GM18499 (cell line): ENCODE measurements around the gene ACAD9.
"Not testable (repeated sequence)": the region's sequence is repeated elsewhere in the genome, so short reads cannot be mapped to it uniquely, and the experiment has no call there.

Experiments used
- ATAC-seq: cut with Tn5 transposase; IDR thresholded peaks from one replicate; pipeline ENCODE4 v1.9.1; 2021; ENCODE audit warnings: moderate number of reproducible peaks; ENCODE audit not compliant: insufficient read depth, unreplicated experiment

The ACAD9 gene

DNA sequence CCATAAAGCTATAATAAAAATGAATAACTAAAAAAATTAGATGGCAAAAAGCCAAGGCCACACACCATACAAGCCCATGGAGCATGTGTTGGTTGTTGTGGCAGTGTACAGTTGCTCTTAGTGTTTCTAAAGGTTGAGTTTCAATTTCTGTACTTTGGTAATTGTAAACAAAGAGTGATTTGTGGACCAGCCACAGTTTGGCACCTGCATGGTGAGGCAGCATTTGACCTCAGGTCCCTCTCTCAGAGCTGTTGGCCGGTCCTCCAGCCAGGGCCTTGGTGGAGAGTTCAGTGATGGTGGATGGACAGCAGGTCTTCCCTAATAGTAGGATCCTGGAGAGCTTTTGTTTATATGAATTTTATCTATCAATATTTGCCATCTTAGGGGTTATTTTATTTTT is 5.6 kb downstream of the ACAD9 start:
- no peak for ATAC-seq

DNA sequence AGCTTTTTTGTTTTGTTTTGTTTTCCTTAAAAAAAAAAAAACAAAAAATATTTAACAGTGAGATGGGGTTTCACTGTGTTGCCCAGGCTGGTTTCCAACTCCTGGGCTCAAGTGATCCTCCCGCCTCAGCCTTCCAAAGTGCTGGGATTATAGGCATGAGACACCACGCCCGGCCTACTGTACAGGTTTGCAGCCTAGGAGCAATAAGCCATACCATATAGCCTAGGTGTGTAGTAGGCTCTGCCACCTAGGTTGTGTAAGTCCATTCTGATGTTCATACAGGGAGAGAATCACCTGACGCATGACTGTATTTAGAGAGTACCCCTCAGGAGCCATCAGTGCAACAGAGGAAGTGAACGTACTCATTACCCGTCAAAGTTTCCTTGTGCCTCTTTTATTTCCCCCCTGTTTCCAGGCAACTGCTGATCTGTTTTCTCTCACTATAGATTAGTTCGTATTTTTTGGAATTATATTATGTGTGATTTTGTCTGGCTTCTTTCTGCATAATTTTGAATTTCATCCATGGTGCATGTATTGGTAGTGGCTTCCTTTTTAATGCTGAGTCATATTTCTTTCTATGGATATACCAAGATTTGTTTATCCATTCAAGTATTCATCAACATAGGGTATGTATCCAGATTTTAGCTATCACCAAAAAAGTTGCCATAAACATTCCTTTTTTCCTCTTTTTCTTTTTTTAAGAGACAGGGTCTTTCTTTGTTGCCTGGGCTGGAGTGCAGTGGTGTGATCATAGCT is 9.9 kb downstream of the ACAD9 start:
- ATAC-seq: no peak

DNA sequence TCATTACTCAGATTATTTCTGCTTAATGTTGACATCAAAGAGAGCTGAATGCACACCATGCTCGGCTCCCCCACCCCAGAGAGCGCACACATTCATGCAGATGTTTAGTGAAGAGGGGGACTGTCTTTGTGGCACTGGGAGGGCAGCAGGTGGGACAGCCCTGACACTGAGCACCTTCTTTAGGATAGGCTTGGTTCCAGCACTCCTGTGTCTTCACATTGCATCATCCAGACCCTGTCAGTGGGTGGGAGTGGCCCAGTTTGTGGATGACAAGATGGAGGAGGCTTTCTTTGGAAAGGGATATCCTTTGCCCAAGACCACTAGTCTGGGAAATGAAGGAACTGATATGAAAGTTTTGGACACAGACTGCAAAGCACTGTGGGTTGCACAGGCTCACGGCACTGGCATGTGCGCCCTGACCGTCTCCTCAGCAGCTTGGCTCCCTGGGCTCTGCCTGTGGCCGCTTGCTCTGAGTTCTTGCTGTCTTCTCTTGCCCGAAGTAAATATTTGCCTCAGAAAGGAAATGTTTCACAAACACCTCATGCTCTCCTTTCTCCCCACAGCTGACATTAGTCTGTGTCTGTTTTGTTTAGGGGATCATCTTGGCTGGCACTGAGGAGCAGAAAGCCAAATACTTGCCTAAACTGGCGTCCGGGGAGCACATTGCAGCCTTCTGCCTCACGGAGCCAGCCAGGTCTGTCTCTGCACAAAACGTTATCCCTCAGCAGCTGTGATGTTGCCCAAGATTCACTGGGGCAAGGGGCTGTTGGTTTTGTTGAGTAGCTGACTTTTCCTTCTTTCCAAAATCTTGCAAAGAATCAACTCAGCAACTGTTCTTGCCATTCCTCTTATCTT is 16.6 kb downstream of the ACAD9 start:
- no peak for ATAC-seq

DNA sequence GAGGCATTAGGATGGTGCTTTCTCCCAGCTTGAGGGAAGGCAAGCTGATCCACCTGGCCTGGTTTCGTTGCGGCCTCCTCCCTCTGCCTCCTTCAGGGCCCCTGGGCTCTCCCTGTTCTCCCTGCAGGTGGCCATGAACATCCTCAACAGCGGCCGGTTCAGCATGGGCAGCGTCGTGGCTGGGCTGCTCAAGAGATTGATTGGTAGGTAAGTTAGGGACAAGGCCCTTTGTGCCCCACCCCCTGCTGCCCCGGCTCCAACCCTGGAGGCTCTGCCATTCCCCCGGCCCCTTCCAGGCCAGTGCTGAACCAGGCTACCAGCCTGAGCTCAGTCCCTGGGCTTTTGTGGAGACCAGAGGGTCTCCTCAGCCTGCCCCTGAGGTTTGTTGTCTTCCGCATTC is 23.0 kb downstream of the ACAD9 start:
- no peak for ATAC-seq

DNA sequence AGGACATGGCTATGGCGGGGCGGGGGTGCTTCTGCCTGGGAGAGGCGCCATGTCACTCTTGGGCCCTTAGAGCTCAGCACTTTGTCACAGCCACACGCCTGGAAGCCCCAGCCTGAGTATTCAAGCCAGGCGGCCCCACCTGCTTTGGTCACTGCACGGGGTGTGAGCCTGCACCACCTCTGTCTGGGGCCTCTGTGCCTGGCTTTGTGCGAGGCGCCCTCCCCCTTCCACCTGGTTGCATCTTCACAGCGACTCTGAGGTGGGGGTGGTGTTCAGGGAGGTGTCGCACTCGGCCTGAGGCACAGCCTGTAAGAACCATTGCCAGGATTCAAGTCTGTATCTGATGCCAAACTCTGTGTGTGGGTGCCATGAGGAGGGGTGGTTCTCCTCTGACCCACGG is 24.1 kb downstream of the ACAD9 start:
- ATAC-seq: no peak

DNA sequence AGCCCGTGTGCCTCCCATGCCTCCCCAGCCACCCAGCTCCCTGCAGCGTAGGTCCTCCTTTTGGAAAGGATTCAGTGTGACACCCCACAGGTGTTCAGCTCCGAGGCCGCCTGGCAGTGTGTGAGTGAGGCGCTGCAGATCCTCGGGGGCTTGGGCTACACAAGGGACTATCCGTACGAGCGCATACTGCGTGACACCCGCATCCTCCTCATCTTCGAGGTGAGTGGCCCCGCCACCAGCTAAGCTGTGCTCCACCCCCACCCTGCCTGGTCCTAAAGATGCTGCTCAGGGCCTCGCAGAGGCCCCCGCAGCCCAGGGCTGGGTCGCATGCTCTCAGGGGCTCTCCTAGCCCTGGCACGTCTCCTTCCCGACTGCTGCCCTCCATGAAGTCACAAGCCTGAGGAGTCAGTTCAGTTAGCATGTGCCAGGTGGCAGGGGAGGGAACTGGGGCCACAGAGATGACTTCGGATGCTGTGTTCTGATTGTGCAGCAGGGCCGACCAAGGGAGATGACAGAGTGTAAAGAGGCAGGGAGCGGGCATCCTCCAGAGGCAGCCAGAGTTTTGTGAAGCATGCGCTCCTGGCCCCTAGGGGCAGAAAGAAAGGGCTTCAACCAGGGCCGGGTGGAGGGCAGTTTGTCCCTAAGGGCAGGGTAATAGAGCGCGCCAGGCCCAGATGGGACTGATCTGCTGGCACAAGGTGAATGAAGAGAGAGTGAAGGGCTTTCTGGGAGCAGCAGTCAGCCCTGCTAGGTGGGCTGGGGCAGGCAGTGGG is 26.8 kb downstream of the ACAD9 start:
- ATAC-seq: no peak

DNA sequence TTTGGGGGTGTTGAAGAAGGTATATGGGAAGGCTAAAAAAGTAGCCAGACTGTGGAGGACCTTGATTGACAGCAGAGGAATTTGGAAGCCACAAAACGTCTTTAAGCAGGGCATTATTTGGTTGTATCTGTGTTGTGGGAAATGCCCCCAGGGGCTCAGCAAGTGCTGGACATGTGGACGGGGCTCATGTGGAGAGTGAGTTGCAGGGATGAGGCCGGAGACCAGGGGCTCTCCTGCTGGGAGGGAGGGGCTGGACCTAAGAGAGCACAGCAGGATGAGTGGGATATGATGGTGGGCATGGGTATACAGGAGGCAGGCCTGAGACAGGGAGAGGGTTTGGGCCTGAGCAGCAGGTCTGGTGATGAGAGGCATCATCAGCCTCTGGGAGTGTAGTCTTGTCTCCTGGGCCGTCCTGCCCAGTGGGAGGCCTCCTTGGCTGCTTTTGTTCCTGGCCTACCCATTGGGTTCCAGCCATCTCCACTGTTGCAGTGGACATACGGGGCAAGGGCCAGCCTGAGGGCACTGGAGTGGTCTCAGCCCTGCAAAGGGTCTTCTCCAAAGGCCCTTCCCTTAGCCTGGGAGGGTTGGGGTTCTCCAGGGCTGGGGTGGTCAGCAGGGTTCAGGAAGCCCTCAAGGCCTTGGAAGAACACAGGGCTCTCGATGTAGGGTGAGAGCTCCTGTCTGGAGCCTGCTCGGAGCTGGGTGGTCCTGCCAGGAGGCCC is 27.5 kb downstream of the ACAD9 start:
- no peak for ATAC-seq

DNA sequence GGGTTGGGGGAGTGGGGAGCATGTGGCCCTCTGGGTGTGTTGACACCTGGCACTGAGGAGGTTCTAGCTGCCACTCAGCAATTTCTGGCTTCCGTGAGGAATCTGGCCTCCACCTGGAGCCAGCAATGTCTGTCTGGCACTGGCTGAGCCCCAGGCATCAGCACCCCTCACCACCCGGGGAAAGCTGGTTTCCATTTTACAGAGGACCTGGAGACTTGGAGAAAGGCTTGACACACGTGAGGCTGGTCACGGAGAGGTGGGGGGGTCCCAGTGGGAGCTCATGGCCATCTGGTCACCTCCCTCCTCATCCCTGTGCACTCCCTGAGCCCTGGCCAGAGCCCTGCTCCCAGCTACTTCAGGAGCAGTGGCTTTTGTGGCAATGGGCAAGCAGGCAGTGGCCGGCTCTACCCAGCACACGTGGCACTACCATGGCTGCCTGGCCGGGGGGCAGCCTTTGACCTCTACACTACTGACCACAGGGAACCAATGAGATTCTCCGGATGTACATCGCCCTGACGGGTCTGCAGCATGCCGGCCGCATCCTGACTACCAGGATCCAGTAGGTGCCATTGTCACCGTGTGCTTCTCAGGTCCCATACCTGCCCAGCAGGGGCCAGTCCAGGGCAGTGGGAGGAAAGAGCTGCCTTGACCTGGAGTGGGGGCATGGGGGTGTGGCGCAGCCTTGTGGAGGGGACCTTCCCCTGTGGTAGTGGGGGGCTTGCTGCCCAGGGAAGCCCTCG is 28.5 kb downstream of the ACAD9 start:
- no peak for ATAC-seq

DNA sequence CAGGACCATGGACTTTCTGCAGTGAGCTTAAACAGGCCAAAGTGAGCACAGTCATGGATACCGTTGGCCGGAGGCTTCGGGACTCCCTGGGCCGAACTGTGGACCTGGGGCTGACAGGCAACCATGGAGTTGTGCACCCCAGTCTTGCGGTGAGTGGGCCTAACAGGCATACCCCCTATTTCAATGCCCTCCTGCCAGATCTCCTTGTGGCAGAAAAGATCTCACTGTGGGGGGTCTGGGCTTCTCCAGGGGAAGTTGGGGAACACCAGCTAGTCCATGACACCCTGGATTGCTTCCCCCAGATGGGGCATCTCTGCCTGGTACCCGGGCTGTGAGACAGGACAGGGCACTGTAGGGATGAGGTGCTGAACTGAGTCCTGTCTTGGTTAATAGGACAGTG is 29.5 kb downstream of the ACAD9 start:
- ATAC-seq: no peak

DNA sequence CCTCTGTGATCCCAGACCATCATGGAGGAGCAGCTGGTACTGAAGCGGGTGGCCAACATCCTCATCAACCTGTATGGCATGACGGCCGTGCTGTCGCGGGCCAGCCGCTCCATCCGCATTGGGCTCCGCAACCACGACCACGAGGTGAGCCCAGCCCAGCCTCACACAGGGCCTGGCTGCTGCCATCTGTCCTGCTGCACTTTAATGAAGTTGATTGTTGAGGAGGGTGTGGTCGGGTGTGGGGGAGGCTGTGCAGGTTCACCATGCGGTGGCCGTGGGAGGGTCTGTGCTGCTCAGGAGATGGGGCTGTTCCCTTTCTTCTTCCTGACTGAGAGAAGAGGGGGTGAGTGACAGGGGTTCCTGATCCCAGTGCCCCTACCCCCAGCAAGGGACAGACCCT is 30.6 kb downstream of the ACAD9 start:
- ATAC-seq: no peak

DNA sequence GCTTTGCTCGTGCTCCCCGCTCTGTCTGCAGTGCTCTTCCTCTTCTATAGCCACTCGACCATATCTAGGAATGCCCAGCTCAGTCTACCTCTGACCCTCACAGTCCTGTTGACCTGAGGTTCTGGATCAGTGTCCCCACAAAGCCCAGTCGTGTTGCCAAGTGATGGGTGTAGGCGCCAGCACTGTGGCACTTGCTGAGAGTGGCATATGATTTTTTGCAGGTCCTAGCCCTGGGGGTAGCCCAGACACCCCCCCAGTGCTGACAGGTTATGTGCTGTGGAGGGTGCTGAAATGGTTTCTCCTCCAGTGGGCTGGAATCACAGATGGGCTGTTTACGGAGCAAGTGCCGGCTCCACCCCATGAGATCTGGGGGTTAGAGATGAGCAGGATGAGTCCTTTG is 32.5 kb downstream of the ACAD9 start:
- no peak for ATAC-seq

DNA sequence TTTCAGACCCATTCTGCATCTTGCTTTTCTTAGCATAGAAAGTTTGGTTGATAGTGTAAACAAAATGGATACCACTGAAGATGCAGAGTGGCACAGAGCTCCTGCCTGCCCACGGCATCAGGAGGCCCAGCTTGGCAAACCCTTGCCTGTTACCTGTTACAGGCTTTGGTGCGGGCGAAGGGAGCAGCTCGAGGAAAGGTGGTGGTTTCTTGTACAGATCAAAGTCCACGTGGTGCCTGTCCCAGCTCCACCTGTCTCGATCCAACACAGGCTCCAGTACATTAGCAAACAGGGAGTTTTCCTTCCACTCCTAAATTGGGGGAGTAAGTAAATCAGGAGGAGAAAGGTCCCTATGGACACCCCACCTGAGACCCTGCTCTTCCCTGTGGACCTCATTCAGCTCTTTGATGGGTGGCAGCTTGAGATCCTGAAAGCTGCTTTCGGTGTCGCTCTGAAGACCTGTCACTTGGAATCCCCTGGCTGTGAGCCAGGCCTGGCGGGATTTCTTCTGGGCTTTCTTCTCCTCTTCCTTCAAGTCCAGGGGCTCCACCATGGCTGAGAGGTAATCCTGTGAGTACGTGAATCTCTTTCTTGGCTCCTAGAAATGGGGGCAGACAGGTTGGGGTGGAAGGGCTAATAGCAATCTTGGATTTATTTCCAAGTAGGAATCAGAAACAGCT is 35.7 kb downstream of the ACAD9 start:
- ATAC-seq: no peak

DNA sequence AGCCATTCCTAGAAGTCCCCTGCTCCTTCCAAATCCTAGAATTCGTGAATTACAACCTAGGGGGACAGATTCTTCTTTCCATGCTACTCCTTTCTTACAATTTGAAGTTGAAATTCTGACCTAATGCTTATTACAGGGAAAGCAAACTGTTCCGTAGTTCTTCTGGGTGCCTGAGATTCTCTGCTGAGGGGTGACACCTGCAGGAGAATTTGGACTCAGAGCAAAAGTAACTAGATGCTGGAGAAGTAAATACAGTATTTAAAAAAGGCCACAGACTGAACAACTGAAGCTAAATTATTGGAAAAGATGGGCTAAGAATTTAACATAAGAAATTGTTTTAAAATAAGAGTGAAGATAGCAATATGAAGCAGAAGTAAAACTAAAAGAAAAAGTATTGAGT is 37.9 kb downstream of the ACAD9 start:
- ATAC-seq: no peak

DNA sequence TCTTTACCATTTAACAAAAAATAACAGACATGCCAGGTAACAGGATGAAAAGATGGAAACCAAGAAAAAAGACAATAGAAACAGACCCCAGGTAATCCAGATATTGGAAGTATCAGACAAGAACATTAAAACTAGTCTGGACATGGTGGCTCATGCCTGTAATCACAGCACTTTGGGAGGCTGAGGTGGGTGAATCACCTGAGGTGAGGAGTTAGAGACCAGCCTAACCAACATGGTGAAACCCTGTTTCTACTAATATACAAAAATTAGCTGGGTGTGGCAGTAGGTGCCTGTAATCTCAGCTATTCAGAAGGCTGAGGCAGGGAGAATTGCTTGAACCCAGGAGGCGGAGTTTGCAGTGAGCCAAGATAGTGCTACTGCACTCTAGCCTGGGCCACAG is 40.6 kb downstream of the ACAD9 start:
- no peak for ATAC-seq

DNA sequence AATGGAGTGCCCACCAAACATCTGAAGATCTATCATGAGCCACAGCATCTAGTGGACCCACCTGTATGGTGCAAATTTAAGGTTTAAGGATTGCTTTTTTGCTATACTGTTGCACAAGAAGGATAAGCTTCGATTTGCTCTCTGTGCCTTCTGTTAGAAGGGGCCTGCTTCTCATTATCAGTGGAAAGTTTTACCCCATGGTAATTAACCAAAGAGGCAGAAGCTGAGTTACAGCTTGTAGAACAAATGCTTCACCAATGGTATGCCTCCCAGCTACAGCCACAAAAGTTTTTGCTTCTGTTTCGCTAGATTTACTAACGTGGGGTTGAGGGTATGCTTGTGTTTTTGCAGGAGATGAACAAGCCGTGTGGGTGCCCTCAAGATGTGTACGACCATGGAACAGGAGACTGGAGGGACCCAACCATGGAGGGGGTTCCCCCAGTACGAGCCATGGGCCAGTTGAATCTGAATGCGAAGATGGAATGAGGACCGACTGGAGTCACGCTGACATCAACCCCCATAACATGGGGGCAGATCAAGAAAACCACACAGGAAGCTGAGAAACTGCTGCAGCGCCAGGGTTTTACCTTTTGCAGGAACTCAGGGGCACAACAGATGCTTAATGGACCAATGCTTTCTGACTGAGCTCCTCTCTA is 43.5 kb downstream of the ACAD9 start:
- no peak for ATAC-seq

DNA sequence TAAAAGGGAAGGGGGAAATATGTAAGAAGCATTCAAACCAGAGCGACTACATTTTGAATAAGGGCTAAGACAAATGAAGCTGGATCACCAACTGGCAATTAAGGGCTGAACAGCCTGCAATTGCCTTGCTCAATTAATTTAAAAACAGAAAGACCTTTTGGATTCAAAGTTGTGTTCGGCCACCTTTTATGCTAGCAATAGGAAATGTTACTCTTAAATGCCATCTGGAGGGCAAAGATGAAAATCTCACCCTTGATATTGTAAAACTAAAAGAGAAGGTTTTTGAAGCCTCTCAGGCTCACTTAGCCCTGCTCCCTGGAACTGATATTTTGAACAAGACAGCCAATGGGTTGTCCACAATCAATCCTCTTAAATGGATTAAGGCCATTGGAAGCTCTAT is 44.2 kb downstream of the ACAD9 start:
- no peak for ATAC-seq

DNA sequence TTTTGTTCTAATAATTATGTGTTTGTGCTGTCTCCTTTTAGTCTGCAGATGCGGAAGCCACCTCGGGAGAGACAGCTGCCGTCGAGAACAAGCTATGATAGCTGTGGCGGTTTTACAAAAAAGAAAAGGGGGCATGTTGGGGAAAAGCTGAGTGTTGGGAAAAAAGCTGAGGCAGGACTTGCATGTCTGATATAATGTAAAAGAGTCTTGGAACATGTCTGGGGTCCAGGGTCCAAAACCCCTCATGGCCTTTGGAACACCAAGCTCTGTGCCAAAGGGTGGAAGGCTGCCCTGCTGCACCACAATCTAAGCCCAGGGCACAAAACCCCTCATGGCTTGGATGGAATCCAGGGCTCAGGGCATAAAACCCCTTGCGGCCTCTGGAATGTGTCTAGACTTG is 44.6 kb downstream of the ACAD9 start:
- ATAC-seq: not testable (repeated sequence)

DNA sequence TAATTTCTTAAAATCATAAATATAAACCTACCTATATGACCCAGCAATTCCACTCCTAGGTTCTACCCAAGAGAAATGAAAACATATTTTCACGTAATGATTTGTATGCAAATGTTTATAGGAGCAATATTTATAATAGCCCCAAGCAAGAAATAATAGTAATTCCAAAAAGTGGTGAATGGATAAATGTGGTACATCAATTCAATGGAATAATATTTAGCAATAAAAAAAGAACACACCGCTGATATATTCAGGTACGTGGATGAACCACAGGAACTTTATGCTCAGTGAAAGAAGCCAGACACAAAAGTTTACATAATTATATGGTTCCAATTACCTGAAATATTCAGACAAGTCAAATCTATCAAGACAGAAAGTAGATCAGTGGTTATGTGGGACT is 49.9 kb downstream of the ACAD9 start:
- ATAC-seq: no peak

DNA sequence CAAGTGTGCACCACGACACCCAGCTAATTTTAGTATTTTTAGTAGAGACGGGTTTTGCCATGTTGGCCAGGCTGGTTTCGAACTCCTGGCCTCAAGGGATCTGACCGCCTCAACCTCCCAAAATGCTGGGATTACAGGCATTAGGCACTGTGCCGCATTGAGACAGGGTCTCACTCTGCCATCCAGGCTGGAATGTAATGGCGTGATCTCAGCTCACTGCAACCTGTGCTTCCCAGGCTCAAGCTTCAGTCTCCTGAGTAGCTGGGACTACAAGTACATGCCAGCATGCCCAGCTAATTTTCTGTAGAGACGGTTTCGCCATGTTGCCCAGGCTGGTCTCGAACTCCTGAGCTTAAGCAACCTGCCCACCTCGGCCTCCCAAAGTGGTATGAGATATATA is 51.6 kb downstream of the ACAD9 start:
- no peak for ATAC-seq
